Panc1 (cell line): ENCODE measurements around the gene OPN1SW.

ENCODE experiments used
- POLR2AphosphoS5 ChIP-seq: IDR thresholded peaks from 2 replicates; pipeline ENCODE4 v1.6.1; 2012; ENCODE audit warnings: mild to moderate bottlenecking, low read depth, low read length, moderate library complexity
- SIN3A ChIP-seq: IDR thresholded peaks from 2 replicates; pipeline ENCODE4 v1.6.1; 2012; ENCODE audit warnings: low read depth, mild to moderate bottlenecking, low read length, moderate library complexity, borderline replicate concordance; ENCODE audit not compliant: insufficient read depth
- TCF7L2 ChIP-seq: IDR thresholded peaks from 2 replicates; pipeline ENCODE4 v1.6.1; 2011; ENCODE audit warnings: mild to moderate bottlenecking, low read depth, low read length, inconsistent platforms
- TF ChIP-seq, protein P1 (sequence below): fragments of 450-650 bp; IDR thresholded peaks from 2 replicates; pipeline ENCODE4 v1.5.1; 2017; ENCODE audit warnings: mild to moderate bottlenecking
- TF ChIP-seq, protein P2 (sequence below), 2 experiments: IDR thresholded peaks; 2 replicates each; pipeline ENCODE4 v1.6.1; 2011 to 2012; ENCODE audit warnings: low read depth in 2 of 2, control low read depth in 1 of 2, low read length in 1 of 2, mild to moderate bottlenecking in 1 of 2, moderate library complexity in 1 of 2; ENCODE audit not compliant: insufficient read depth in 1 of 2

DNA sequence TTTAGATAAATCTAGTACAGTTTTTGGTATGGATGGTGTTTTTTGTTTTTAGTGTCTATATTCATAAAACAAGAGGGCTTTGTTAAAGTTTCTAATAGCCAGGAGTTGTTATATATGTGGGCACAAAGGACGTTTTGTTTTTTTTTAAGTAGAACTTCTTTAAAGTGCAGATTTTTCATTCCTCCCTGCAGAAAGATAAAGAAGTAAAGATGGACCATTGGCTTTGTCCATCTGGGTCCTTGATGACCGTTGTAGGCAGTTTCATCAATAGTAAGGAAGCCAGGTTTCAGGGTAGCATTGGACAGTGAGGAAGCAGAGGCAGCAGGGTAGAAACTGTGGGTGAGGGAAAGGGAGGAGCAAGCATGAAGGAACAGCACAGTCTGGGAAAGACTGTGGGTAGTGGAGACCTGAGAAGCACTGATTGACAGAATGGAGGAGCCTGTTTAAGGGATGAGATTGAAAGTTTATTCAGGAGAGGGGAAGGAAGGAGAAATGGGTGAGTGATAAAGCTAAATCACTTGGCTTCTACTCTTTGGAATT lies 31.2 kb downstream of the OPN1SW start:
- TF ChIP-seq, protein P1, sequence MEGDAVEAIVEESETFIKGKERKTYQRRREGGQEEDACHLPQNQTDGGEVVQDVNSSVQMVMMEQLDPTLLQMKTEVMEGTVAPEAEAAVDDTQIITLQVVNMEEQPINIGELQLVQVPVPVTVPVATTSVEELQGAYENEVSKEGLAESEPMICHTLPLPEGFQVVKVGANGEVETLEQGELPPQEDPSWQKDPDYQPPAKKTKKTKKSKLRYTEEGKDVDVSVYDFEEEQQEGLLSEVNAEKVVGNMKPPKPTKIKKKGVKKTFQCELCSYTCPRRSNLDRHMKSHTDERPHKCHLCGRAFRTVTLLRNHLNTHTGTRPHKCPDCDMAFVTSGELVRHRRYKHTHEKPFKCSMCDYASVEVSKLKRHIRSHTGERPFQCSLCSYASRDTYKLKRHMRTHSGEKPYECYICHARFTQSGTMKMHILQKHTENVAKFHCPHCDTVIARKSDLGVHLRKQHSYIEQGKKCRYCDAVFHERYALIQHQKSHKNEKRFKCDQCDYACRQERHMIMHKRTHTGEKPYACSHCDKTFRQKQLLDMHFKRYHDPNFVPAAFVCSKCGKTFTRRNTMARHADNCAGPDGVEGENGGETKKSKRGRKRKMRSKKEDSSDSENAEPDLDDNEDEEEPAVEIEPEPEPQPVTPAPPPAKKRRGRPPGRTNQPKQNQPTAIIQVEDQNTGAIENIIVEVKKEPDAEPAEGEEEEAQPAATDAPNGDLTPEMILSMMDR: no peak
- TF ChIP-seq POLR2AphosphoS5 (no peak), SIN3A (no peak), TCF7L2 (no peak)
- TF ChIP-seq, protein P2, sequence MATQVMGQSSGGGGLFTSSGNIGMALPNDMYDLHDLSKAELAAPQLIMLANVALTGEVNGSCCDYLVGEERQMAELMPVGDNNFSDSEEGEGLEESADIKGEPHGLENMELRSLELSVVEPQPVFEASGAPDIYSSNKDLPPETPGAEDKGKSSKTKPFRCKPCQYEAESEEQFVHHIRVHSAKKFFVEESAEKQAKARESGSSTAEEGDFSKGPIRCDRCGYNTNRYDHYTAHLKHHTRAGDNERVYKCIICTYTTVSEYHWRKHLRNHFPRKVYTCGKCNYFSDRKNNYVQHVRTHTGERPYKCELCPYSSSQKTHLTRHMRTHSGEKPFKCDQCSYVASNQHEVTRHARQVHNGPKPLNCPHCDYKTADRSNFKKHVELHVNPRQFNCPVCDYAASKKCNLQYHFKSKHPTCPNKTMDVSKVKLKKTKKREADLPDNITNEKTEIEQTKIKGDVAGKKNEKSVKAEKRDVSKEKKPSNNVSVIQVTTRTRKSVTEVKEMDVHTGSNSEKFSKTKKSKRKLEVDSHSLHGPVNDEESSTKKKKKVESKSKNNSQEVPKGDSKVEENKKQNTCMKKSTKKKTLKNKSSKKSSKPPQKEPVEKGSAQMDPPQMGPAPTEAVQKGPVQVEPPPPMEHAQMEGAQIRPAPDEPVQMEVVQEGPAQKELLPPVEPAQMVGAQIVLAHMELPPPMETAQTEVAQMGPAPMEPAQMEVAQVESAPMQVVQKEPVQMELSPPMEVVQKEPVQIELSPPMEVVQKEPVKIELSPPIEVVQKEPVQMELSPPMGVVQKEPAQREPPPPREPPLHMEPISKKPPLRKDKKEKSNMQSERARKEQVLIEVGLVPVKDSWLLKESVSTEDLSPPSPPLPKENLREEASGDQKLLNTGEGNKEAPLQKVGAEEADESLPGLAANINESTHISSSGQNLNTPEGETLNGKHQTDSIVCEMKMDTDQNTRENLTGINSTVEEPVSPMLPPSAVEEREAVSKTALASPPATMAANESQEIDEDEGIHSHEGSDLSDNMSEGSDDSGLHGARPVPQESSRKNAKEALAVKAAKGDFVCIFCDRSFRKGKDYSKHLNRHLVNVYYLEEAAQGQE (IDR thresholded peaks at IDR 0.05; ENCODE audit: insufficient read depth in 1 of 2, low read depth in 2 of 2, low read length in 1 of 2): no peak
